Measurements from ENCODE around the gene G2E3.

- no peak for TF ChIP-seq POLR2A (IDR thresholded peaks at IDR 0.05)
- no peak for TF ChIP-seq CTCF (IDR thresholded peaks at IDR 0.05)
Observed at GRCh38 chr14:30584058-30584630, 25.2 kb downstream of the G2E3 start.
